OCI-M1 (cell line): ENCODE measurements around the gene OR51E1.
A peak's percentile ranks its signal among the peaks of the same experiment; 100 is the strongest.

Experiments
- DNase-seq: peaks from one replicate; lab custom pipeline; 2025; lab: John Stamatoyannopoulos, UW

Gene OR51E1

DNA sequence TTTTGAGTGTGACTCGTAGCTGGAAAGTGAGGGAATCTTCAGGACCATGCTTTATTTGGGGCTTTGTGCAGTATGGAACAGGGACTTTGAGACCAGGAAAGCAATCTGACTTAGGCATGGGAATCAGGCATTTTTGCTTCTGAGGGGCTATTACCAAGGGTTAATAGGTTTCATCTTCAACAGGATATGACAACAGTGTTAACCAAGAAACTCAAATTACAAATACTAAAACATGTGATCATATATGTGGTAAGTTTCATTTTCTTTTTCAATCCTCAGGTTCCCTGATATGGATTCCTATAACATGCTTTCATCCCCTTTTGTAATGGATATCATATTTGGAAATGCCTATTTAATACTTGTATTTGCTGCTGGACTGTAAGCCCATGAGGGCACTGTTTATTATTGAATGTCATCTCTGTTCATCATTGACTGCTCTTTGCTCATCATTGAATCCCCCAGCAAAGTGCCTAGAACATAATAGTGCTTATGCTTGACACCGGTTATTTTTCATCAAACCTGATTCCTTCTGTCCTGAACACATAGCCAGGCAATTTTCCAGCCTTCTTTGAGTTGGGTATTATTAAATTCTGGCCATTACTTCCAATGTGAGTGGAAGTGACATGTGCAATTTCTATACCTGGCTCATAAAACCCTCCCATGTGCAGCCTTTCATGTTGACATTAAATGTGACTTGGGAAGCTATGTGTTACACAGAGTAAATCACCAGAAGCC lies 11.0 kb downstream of the OR51E1 start:
- peak; percentile 30 for DNase-seq

GRCh38 chr11:4658629-4659445 lies 15.1 kb downstream of the OR51E1 start:
- DNase-seq, result peak; percentile 76

DNA sequence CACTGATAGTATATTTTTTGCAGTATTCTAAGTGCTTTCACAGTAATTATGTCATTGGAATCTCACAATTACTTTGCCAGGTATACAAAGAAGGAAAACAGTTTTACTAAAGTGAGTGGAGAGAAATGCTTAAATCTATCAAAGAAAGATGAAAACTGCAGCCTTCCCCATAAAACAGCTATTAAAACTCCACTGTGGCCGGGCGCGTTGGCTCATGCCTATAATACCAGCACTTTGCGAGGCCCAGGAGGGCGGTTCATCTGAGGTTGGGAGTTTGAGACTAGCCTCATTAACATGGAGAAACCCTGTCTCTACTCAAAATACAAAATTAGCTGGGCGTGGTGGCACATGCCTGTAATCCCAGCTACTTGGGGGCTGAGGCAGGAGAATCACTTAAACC lies 19.1 kb downstream of the OR51E1 start:
- no peak for DNase-seq

GRCh38 chr11:4664183-4664582 lies 20.4 kb downstream of the OR51E1 start:
- no peak for DNase-seq

- DNase-seq, result no peak
These were observed 21.0 kb downstream of the OR51E1 start for GRCh38 chr11:4664786-4665185.

DNA sequence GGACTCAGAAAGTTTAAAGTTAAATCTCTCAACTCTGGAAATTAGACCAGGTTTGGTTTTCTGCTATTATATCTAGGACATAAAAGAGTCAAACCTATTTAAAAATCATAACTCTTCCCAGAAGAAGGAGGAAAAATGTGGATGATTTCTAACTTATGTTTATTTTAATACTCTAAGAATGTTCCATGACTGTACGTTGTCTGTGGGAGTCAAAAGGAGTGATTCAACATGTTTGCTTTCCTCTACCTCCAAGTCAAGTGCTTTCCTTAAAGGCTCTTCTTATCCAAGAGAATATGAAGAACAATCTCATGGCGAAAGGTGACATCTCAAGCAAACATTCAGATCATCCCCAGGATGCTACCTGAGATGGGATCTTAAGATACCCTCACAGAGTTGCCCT lies 21.6 kb downstream of the OR51E1 start:
- DNase-seq, result no peak

GRCh38 chr11:4671741-4672140 lies 28.0 kb downstream of the OR51E1 start:
- DNase-seq, result no peak

GRCh38 chr11:4672470-4672869 lies 28.7 kb downstream of the OR51E1 start:
- no peak for DNase-seq

DNA sequence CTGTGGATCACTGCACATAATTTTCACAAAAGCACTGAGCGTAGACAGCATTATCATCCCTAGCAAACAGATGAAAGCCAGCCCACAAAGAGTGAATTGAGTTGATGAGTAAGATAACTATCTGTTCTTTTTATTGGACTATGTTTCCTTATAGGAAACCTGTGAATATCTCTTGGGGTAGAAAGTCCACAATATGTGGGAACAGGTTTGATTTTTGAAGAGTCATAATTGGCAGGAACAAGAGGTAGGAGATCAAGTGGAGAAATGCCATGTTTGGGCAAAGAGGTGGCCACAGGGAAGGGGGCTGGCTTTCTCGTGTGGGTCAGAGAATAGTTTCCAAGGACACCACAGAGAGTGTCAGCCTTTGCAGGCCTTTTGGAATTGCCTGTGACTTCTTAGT lies 30.0 kb downstream of the OR51E1 start:
- DNase-seq, result no peak

- DNase-seq, result no peak
These were observed 34.2 kb downstream of the OR51E1 start for GRCh38 chr11:4677948-4678347.

GRCh38 chr11:4680341-4680740 lies 36.6 kb downstream of the OR51E1 start:
- DNase-seq, result no peak

DNA sequence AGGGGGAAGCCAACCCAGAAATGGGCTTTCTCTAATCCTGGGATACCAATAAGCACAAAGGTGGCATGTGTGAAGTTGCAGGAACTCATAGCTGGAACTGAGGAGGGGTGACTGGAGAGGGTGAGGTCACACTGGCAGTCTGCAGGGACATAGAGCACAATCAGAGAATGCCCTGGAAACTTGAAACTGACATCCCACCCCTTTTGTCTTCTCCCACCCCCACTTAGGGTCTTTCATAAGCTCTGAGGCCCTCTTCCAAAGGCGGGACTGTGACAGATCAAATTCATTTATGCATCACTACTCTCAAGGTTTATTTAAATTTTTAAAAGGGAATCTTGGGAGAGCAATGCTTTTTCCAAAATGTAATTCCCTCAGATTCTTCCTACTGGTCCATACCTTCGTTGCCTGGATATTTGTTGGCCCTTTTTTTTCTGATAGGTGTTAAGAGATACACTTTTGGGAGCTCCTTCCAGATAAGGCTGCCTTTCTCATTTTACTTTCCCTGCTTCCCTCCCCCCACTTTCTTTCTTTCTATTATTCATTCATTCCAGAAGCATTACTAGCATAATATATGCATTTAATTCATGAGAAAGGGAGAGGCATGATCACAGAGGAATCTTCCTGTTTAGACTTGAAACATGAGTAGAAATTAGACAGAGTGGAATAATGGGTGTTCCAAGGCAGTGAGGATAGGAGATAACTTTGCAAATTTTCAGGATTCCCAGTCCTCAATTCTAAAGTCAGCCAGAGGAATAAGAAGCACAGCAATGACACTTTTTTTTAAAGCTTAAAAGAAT lies 39.0 kb downstream of the OR51E1 start:
- no peak for DNase-seq

DNA sequence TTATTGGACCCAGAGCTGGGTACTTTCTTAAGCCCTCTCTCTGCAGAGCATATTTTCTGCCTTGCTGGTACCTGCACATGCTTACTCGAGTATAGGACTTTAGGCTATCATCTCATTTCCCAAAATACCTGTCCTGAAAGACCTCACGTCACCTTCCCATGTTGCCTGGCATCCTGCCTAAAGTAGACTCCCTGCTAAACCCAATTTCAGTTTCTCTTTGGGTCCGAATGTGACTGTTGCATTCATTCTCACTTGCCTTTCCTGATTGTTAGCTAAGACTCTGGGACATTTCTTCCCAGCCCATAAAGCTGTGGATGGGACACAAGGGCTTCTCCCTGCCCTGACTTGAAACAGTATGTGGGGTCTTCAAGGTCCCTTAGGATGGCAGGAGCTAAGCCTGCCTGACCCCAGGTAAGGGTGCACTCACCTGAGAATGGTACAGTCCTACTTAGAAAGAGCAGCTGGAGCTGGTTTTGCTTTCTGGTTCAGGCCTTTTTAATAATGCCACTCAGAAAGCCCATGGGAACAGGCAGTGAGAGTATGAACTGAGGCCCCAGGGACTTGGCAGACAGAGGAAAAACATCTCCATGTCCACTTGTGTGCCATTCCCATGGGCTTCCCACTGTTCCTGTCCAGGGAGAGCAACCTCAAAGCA lies 41.0 kb downstream of the OR51E1 start:
- no peak for DNase-seq

DNA sequence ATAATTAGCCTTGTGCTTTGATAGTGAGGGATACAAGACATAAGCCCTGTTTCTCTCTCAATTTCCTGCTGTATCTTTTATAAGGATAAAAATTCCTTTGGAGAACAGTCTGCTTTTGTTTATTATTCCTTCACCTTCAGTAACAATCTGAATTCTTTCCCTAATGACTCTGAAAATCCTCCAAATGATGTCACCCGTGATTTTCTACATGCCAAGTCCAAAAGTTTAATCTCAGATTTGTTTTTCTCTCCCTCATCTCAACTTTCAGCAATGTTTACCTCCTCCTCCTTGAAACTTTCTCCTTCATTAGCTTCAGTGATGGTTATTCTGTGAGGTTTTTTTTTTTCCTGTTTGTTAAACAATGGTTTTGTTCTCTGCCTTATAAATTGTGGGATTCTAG lies 51.7 kb downstream of the OR51E1 start:
- DNase-seq, result no peak

GRCh38 chr11:4697585-4697984 lies 53.8 kb downstream of the OR51E1 start, which contains the start of gene OR51E2:
Gene OR51E2 (minus strand): TSS chr11:4697853. CDS start chr11:4682711, 15,142 bp downstream.
- peak; percentile 71 for DNase-seq

DNA sequence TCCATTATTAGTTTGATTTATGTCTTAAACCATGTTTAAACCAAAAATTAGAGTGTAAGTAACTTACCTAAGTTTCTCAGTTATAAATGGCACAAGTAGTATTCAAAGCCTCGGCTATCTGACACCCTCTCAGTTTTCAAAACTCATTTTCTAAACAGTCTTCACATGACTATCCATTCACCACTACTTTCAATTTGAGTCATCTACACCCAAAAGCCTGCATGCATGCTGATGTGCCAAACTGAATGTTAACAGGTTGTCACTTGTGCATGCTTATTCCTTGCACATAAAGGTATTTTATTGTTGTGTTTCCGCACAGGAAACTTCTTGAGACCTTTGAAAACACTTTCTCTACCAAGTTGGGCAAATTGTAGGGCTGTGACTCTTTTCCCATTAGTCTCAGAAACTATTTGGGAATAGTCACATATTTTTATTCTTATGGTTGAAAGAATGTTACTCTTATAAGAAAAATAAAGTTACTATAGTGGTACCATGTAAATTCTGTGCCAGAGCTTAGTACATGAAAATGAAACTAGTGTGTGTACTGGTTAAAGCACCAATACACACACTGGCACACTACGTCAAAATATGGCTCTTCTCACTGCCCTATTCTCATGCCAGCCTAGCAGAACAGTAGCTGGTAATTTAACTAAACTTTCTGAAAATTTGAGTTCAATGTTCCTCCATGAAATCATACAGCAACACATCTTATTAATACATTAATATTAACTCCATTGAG lies 56.1 kb downstream of the OR51E1 start:
- no peak for DNase-seq

DNA sequence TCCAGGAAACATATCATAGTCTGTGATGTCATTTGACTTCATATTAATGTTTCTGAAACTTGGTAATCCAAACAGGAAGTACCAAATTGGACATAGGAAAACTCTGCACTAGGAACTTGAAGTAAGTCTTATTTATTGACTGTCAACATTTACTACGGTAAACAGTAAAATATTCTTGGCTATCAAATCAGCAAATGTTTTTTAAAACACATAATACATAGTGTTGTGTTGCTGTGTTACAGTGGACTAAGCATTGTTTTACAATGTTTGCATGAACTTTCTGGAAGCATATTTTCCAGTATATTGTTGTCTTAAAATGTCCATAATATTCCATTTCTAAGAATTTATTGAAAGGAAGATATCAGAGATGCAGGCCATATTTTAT lies 56.6 kb downstream of the OR51E1 start:
- DNase-seq, result no peak

GRCh38 chr11:4704054-4704789 lies 60.4 kb downstream of the OR51E1 start, which contains the start of gene MMP26:
Gene MMP26 (plus strand): TSS chr11:4704784.
- DNase-seq, result peak; percentile 41

GRCh38 chr11:4704790-4705334 lies 61.1 kb downstream of the OR51E1 start:
- no peak for DNase-seq
